Prostate gland (tissue), 2 donors: ENCODE measurements around the gene GDF7.

ENCODE experiments used
- CTCF ChIP-seq, 4 experiments: fragments of 200-600 bp in 2 of 4; fragments of 450-650 bp in 2 of 4; sonication (generic) in 2 of 4; IDR thresholded peaks; 1 replicate in 3 of 4; 2 replicates in 1 of 4; pipeline ENCODE4 v1.5.1; 2016 to 2019; ENCODE audit warnings: antibody characterized with exemption in 4 of 4, mild to moderate bottlenecking in 2 of 4, moderate library complexity in 2 of 4
- POLR2A ChIP-seq: fragments of 450-650 bp; IDR thresholded peaks from one replicate; pipeline ENCODE4 v1.6.1; 2016; ENCODE audit warnings: antibody characterized with exemption, mild to moderate bottlenecking

DNA sequence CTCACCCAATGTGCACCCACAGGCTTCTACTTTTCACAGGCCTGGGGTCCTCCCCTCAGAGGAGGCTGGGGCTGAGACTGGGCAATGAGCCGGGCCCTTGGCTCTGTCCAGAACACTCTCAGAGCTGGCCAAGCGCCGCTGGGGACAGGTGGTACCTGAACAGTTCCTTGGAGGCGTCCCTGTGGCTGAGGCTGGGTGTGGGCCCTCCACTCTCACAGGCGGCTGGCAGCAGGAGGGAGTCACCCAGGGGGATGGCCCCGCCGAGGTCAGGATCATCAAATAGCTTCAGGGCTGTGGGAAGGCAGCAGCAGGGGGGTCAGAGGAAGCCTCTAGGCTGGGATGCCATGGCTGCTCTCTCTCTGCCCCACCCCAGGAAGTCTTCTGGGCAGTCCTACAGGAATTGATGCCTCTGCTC, 43.2 kb upstream of the GDF7 start:
- TF ChIP-seq CTCF (IDR thresholded peaks at IDR 0.05) (no peak), POLR2A (no peak)
